WTC11 (cell line): Measurements from ENCODE around the gene BFSP2. TPM values are rescaled to one million over a fixed set of nuclear protein-coding genes. Genes with fewer than 3 reads are reported as not detected.

ENCODE experiments used
- ATAC-seq: fragments of 200-7000 bp; cut with Tn5 transposase; 2 replicates; pipeline ENCODE4 v1.10.0; 2021; ENCODE audit warnings: mild to moderate bottlenecking, moderate library complexity
- CTCF ChIA-PET: fragments of 300-600 bp; sonication (Branson Sonifier 250); formaldehyde crosslinking; loops from one replicate; lab custom pipeline; 2021; ENCODE audit warnings: antibody characterized with exemption; lab: Charles Lee
- POLR2A ChIA-PET: fragments of 350-600 bp; sonication (Branson Sonifier 250); formaldehyde crosslinking; loops from one replicate; lab custom pipeline; 2021; ENCODE audit warnings: antibody characterized with exemption; lab: Charles Lee
- DNase-seq: peaks from one replicate; pipeline ENCODE4 v3.0.0; 2021; ENCODE audit warnings: low spot score
- H3K27ac Mint-ChIP-seq: 2 replicates; pipeline ENCODE4 v1.8.0; 2021; ENCODE audit warnings: mixed read lengths
- H3K27me3 Mint-ChIP-seq: 2 replicates; pipeline ENCODE4 v1.8.0; 2021; ENCODE audit warnings: low read depth, mild to moderate bottlenecking, moderate library complexity, mixed read lengths
- H3K36me3 Mint-ChIP-seq: 2 replicates; pipeline ENCODE4 v1.8.0; 2021; ENCODE audit warnings: mixed read lengths
- H3K4me1 Mint-ChIP-seq: 2 replicates; pipeline ENCODE4 v1.8.0; 2022; ENCODE audit warnings: mixed read lengths
- H3K4me3 Mint-ChIP-seq: 2 replicates; pipeline ENCODE4 v1.8.0; 2021; ENCODE audit warnings: mild to moderate bottlenecking, moderate library complexity, mixed read lengths
- H3K9me3 Mint-ChIP-seq: 2 replicates; pipeline ENCODE4 v1.8.0; 2021; ENCODE audit warnings: mixed read lengths
- AR ChIP-seq: fragments of 250-450 bp; sonication (Bioruptor Pico); IDR thresholded peaks from 2 replicates; pipeline ENCODE4 v1.9.0; 2021; ENCODE audit warnings: mild to moderate bottlenecking
- ATF1 ChIP-seq: sonication (generic); formaldehyde crosslinking; IDR thresholded peaks from 2 replicates; pipeline ENCODE4 v1.8.1; 2023; ENCODE audit warnings: mild to moderate bottlenecking, moderate library complexity, missing genetic modification reagents
- E2F1 ChIP-seq: sonication (generic); formaldehyde crosslinking; IDR thresholded peaks from 2 replicates; pipeline ENCODE4 v1.8.0; 2022; ENCODE audit warnings: mild to moderate bottlenecking, missing genetic modification reagents
- ELF4 ChIP-seq: sonication (generic); formaldehyde crosslinking; IDR thresholded peaks from 2 replicates; pipeline ENCODE4 v1.8.1; 2022; ENCODE audit warnings: low read depth, mild to moderate bottlenecking, moderate library complexity, missing genetic modification reagents
- FOXK1 ChIP-seq: sonication (generic); formaldehyde crosslinking; IDR thresholded peaks from 2 replicates; pipeline ENCODE4 v1.8.0; 2022; ENCODE audit warnings: mild to moderate bottlenecking, moderate library complexity, missing genetic modification reagents
- GABPB1 ChIP-seq: sonication (generic); formaldehyde crosslinking; IDR thresholded peaks from 2 replicates; pipeline ENCODE4 v1.8.1; 2023; ENCODE audit warnings: mild to moderate bottlenecking, missing genetic modification reagents
- GRHL2 ChIP-seq: fragments of 250-450 bp; sonication (Bioruptor Pico); IDR thresholded peaks from 2 replicates; pipeline ENCODE4 v1.8.0; 2022; ENCODE audit warnings: mild to moderate bottlenecking, moderate library complexity; ENCODE audit not compliant: insufficient replicate concordance, severe bottlenecking
- IRF2 ChIP-seq: sonication (generic); formaldehyde crosslinking; IDR thresholded peaks from 2 replicates; pipeline ENCODE4 v1.8.0; 2022; ENCODE audit warnings: low read depth, missing genetic modification reagents, borderline replicate concordance
- JUN ChIP-seq: sonication (generic); formaldehyde crosslinking; IDR thresholded peaks from 2 replicates; pipeline ENCODE4 v1.8.0; 2023; ENCODE audit warnings: mild to moderate bottlenecking, missing genetic modification reagents
- KAT7 ChIP-seq: sonication (generic); formaldehyde crosslinking; IDR thresholded peaks from 2 replicates; pipeline ENCODE4 v1.8.1; 2023; ENCODE audit warnings: missing genetic modification reagents, mild to moderate bottlenecking, borderline replicate concordance
- NFYB ChIP-seq: sonication (generic); formaldehyde crosslinking; conservative IDR thresholded peaks from 2 replicates; pipeline ENCODE4 v1.8.0; 2022; ENCODE audit warnings: low read depth, missing genetic modification reagents
- NR2C2 ChIP-seq: sonication (generic); formaldehyde crosslinking; IDR thresholded peaks from 2 replicates; pipeline ENCODE4 v1.8.0; 2022; ENCODE audit warnings: mild to moderate bottlenecking, missing genetic modification reagents
- PREB ChIP-seq: sonication (generic); formaldehyde crosslinking; IDR thresholded peaks from 2 replicates; pipeline ENCODE4 v1.8.1; 2022; ENCODE audit warnings: mild to moderate bottlenecking, missing genetic modification reagents, moderate library complexity, borderline replicate concordance
- SOX15 ChIP-seq: fragments of 250-450 bp; sonication (Bioruptor Pico); IDR thresholded peaks from 2 replicates; pipeline ENCODE4 v1.9.0; 2021; ENCODE audit warnings: mild to moderate bottlenecking
- ZNF138 ChIP-seq: sonication (generic); formaldehyde crosslinking; conservative IDR thresholded peaks from 2 replicates; pipeline ENCODE4 v1.8.1; 2022; ENCODE audit warnings: mild to moderate bottlenecking, moderate library complexity, missing genetic modification reagents
- ZNF219 ChIP-seq: sonication (generic); formaldehyde crosslinking; IDR thresholded peaks from 2 replicates; pipeline ENCODE4 v1.8.0; 2023; ENCODE audit warnings: missing genetic modification reagents, mild to moderate bottlenecking, borderline replicate concordance
- ZNF232 ChIP-seq: sonication (generic); formaldehyde crosslinking; IDR thresholded peaks from 2 replicates; pipeline ENCODE4 v1.8.0; 2022; ENCODE audit warnings: mild to moderate bottlenecking, missing genetic modification reagents
- ZNF263 ChIP-seq: sonication (generic); formaldehyde crosslinking; IDR thresholded peaks from 2 replicates; pipeline ENCODE4 v1.8.1; 2022; ENCODE audit warnings: low read depth, mild to moderate bottlenecking, moderate library complexity, missing genetic modification reagents
- ZNF317 ChIP-seq: sonication (generic); formaldehyde crosslinking; IDR thresholded peaks from 2 replicates; pipeline ENCODE4 v1.8.1; 2023; ENCODE audit warnings: low read depth, mild to moderate bottlenecking, moderate library complexity, missing genetic modification reagents, borderline replicate concordance
- total RNA-seq: library from RNA; stranded (reverse); gene quantifications from 3 replicates; pipeline ENCODE4 v1.2.3, GENCODE V29; 2021
- TF ChIP-seq, protein P1 (sequence below): sonication (generic); formaldehyde crosslinking; IDR thresholded peaks from 2 replicates; pipeline ENCODE4 v1.8.0; 2022; ENCODE audit warnings: mild to moderate bottlenecking, missing genetic modification reagents
- TF ChIP-seq, protein P2 (sequence below): fragments of 250-450 bp; sonication (Bioruptor Pico); IDR thresholded peaks from 2 replicates; pipeline ENCODE4 v1.9.0; 2021; ENCODE audit warnings: mild to moderate bottlenecking, borderline replicate concordance
- TF ChIP-seq, protein P3 (sequence below): sonication (generic); formaldehyde crosslinking; IDR thresholded peaks from 2 replicates; pipeline ENCODE4 v1.8.1; 2023; ENCODE audit warnings: mild to moderate bottlenecking, missing genetic modification reagents, moderate library complexity

BFSP2 gene
- total RNA-seq, 1 experiment from 2014 or later: not detected

GRCh38 chr3:133478624-133479023 is 78.8 kb downstream of the BFSP2 start (continued):
- no peak for TF ChIP-seq ATF1 (CRISPR knock-in tag)
- TF ChIP-seq, all 79 proteins: peak for 0

DNA sequence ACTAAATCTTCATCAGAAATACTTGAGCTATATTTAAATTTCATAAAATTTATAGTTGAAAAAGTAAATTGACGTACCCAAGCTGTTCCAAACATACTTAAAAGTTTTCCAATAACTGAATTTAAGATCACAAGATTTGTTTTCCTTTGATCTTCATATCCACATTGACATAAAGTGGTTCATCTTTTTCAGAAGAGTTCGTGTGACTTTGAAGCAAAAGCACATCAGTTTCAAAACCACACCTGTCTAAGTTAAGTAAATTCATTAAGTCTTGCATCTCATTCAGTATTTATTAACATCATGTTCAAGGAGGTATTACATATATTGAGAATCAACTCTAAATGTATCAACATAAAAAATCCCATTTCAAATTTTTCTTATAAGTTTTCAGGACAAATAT is 79.5 kb downstream of the BFSP2 start:
- TF ChIP-seq, protein P1, sequence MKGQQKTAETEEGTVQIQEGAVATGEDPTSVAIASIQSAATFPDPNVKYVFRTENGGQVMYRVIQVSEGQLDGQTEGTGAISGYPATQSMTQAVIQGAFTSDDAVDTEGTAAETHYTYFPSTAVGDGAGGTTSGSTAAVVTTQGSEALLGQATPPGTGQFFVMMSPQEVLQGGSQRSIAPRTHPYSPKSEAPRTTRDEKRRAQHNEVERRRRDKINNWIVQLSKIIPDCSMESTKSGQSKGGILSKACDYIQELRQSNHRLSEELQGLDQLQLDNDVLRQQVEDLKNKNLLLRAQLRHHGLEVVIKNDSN (CRISPR knock-in tag): no peak
- TF ChIP-seq IRF2 (no peak), E2F1 (CRISPR knock-in tag) (no peak), KAT7 (CRISPR knock-in tag) (no peak), AR (CRISPR knock-in tag) (no peak), NFYB (no peak), ZNF232 (CRISPR knock-in tag) (no peak), ZNF317 (CRISPR knock-in tag) (no peak), SOX15 (no peak), FOXK1 (no peak), GRHL2 (no peak), GABPB1 (no peak), NR2C2 (CRISPR knock-in tag) (no peak)
- peaks cover 10% of the 10 kb centered on the region for H3K9me3 Mint-ChIP-seq
- H3K27me3 Mint-ChIP-seq: no peaks in the 10 kb centered on the region
- CTCF ChIA-PET: interaction anchor here (1.7 kb wide), 1 partner anchor 99 kb away, joined by 6 read pairs; no protein-coding TSS in a partner anchor
- peaks cover 4% of the 10 kb centered on the region; the same call in 1 of the 2 replicates for H3K36me3 Mint-ChIP-seq
- H3K27ac Mint-ChIP-seq: no peak overlapping the region
- DNase-seq: no peak
- POLR2A ChIA-PET: no interaction called here
- ATAC-seq: no peak
- H3K4me1 Mint-ChIP-seq: peaks cover 26% of the 10 kb centered on the region
- H3K4me3 Mint-ChIP-seq: no peak overlapping the region

DNA sequence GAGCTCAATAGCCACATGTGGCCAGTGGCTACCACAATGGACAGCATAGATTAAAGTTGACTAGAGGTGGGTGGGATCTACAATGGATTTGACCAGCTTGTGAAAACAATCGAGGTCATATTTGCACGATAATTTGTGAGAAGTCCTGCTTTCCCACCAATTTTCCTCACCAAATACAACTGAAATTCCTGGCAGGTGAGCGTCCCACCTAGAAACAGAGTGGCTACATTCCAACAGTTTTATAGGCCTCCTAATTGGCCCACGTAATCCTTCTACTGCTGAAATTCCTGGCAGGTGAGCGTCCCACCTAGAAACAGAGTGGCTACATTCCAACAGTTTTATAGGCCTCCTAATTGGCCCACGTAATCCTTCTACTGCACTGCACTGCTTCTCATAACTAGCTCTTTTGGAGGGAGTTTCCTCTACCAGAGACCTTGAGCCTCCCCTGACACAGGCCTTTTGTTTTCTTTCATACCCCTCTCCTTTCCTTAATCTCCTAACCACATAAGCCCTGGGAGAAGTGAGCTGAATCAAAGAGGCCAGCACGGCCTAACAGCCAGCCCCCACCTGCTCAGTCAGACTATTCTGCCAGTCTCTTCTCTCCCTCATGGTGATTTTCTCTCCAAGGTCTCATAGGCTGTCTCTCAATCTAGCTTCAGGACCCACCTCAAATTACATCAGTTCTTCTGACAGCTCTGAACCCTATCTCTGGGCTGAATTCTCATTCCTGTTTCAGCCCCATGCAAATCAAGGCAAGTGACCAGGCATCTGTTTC is 80.2 kb downstream of the BFSP2 start:
- Mint-ChIP-seq H3K4me3 (no peak overlapping the region), H3K4me1 (peaks cover 19% of the 10 kb centered on the region), H3K36me3 (peaks cover 4% of the 10 kb centered on the region; the same call in 1 of the 2 replicates), H3K27ac (peak overlapping the region; percentile 60), H3K9me3 (peaks cover 17% of the 10 kb centered on the region), H3K27me3 (no peaks in the 10 kb centered on the region)
- ChIA-PET CTCF (interaction anchor here (1.7 kb wide), 1 partner anchor 98 kb away, joined by 6 read pairs; no protein-coding TSS in a partner anchor), POLR2A (no interaction called here)
- DNase-seq (no peak), ATAC-seq (peak; percentile 82)
- no peak for TF ChIP-seq ELF4 (CRISPR knock-in tag)
- TF ChIP-seq, protein P2, sequence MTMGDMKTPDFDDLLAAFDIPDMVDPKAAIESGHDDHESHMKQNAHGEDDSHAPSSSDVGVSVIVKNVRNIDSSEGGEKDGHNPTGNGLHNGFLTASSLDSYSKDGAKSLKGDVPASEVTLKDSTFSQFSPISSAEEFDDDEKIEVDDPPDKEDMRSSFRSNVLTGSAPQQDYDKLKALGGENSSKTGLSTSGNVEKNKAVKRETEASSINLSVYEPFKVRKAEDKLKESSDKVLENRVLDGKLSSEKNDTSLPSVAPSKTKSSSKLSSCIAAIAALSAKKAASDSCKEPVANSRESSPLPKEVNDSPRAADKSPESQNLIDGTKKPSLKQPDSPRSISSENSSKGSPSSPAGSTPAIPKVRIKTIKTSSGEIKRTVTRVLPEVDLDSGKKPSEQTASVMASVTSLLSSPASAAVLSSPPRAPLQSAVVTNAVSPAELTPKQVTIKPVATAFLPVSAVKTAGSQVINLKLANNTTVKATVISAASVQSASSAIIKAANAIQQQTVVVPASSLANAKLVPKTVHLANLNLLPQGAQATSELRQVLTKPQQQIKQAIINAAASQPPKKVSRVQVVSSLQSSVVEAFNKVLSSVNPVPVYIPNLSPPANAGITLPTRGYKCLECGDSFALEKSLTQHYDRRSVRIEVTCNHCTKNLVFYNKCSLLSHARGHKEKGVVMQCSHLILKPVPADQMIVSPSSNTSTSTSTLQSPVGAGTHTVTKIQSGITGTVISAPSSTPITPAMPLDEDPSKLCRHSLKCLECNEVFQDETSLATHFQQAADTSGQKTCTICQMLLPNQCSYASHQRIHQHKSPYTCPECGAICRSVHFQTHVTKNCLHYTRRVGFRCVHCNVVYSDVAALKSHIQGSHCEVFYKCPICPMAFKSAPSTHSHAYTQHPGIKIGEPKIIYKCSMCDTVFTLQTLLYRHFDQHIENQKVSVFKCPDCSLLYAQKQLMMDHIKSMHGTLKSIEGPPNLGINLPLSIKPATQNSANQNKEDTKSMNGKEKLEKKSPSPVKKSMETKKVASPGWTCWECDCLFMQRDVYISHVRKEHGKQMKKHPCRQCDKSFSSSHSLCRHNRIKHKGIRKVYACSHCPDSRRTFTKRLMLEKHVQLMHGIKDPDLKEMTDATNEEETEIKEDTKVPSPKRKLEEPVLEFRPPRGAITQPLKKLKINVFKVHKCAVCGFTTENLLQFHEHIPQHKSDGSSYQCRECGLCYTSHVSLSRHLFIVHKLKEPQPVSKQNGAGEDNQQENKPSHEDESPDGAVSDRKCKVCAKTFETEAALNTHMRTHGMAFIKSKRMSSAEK (CRISPR knock-in tag): no peak
- no peak for TF ChIP-seq PREB (CRISPR knock-in tag)
- no peak for TF ChIP-seq ZNF317 (CRISPR knock-in tag)
- TF ChIP-seq JUN (CRISPR knock-in tag): no peak
- no peak for TF ChIP-seq ZNF219 (CRISPR knock-in tag)
- no peak for TF ChIP-seq ZNF138 (CRISPR knock-in tag)
- TF ChIP-seq ZNF263 (CRISPR knock-in tag): no peak
- TF ChIP-seq, protein P3, sequence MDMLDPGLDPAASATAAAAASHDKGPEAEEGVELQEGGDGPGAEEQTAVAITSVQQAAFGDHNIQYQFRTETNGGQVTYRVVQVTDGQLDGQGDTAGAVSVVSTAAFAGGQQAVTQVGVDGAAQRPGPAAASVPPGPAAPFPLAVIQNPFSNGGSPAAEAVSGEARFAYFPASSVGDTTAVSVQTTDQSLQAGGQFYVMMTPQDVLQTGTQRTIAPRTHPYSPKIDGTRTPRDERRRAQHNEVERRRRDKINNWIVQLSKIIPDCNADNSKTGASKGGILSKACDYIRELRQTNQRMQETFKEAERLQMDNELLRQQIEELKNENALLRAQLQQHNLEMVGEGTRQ: no peak
